HEK293 (cell line): Measurements from ENCODE around the gene PPP1CA.

Experiments used
- CTCF ChIA-PET: fragments of 350-600 bp; formaldehyde crosslinking; extraction: SDS; loops from one replicate; lab custom pipeline; 2021; ENCODE audit warnings: antibody characterized with exemption; lab: Yijun Ruan, JAX
- POLR2A ChIA-PET: fragments of 300-600 bp; formaldehyde crosslinking; extraction: SDS; loops from one replicate; lab custom pipeline; 2020; ENCODE audit warnings: antibody characterized with exemption, inconsistent platforms; lab: Yijun Ruan, JAX
- H3K27ac ChIP-seq: fragments of 200-500 bp; sonication (Bioruptor generic); 2 replicates; pipeline ENCODE4 v1.5.1; 2014; ENCODE audit warnings: low read depth, low read length, control low read depth, inconsistent platforms; ENCODE audit errors: extremely low read depth
- H3K36me3 ChIP-seq, 2 experiments: fragments of 200-500 bp in 1 of 2; sonication (Bioruptor generic) in 1 of 2; 1 replicate in 1 of 2; 2 replicates in 1 of 2; pipeline ENCODE4 v1.5.1; 2014 to 2017; ENCODE audit warnings: inconsistent platforms in 2 of 2, low read length in 2 of 2; ENCODE audit not compliant: control insufficient read depth in 2 of 2, insufficient read depth in 1 of 2
- H3K4me1 ChIP-seq: fragments of 200-500 bp; sonication (Bioruptor generic); 2 replicates; pipeline ENCODE4 v1.5.1; 2014; ENCODE audit warnings: mild to moderate bottlenecking, low read length, inconsistent platforms; ENCODE audit not compliant: control insufficient read depth, insufficient read depth
- H3K4me3 ChIP-seq: 2 replicates; pipeline ENCODE4 v1.5.1; 2011; ENCODE audit warnings: low read depth, mild to moderate bottlenecking, control low read depth, low read length, moderate library complexity
- H3K9me3 ChIP-seq: fragments of 200-500 bp; sonication (Bioruptor generic); 2 replicates; pipeline ENCODE4 v1.5.1; 2014; ENCODE audit warnings: low read depth, low read length, inconsistent platforms; ENCODE audit not compliant: control insufficient read depth, insufficient read depth
- KLF9 ChIP-seq: fragments of 450-650 bp; formaldehyde crosslinking; IDR thresholded peaks from 2 replicates; pipeline ENCODE4 v1.5.1; 2016; ENCODE audit warnings: missing biosample characterization, missing genetic modification characterization, low read depth
- OVOL3 ChIP-seq: fragments of 450-650 bp; formaldehyde crosslinking; IDR thresholded peaks from 2 replicates; pipeline ENCODE4 v1.5.1; 2016; ENCODE audit warnings: missing biosample characterization, missing genetic modification characterization
- SCRT2 ChIP-seq: fragments of 450-650 bp; formaldehyde crosslinking; IDR thresholded peaks from 2 replicates; pipeline ENCODE4 v1.5.1; 2016; ENCODE audit warnings: missing biosample characterization, missing genetic modification characterization
- SP2 ChIP-seq: fragments of 450-650 bp; formaldehyde crosslinking; IDR thresholded peaks from 2 replicates; pipeline ENCODE4 v1.5.1; 2016; ENCODE audit warnings: missing biosample characterization, missing genetic modification characterization
- SP3 ChIP-seq: fragments of 450-650 bp; formaldehyde crosslinking; IDR thresholded peaks from 2 replicates; pipeline ENCODE4 v1.5.1; 2016; ENCODE audit warnings: missing biosample characterization, missing genetic modification characterization
- SP7 ChIP-seq: fragments of 450-650 bp; formaldehyde crosslinking; IDR thresholded peaks from 2 replicates; pipeline ENCODE4 v1.5.1; 2016; ENCODE audit warnings: missing biosample characterization, missing genetic modification characterization
- WT1 ChIP-seq: fragments of 450-650 bp; formaldehyde crosslinking; IDR thresholded peaks from 2 replicates; pipeline ENCODE4 v1.5.1; 2016; ENCODE audit warnings: missing biosample characterization, missing genetic modification characterization
- YY1 ChIP-seq: fragments of 450-650 bp; formaldehyde crosslinking; IDR thresholded peaks from 2 replicates; pipeline ENCODE4 v1.5.1; 2018; ENCODE audit warnings: missing biosample characterization, missing genetic modification characterization
- YY2 ChIP-seq: fragments of 450-650 bp; formaldehyde crosslinking; IDR thresholded peaks from 2 replicates; pipeline ENCODE4 v1.5.1; 2016; ENCODE audit warnings: missing biosample characterization, missing genetic modification characterization
- ZBTB11 ChIP-seq: fragments of 450-650 bp; formaldehyde crosslinking; conservative IDR thresholded peaks from 2 replicates; pipeline ENCODE4 v1.5.1; 2016; ENCODE audit warnings: low read depth, missing biosample characterization, missing genetic modification characterization
- ZEB2 ChIP-seq: fragments of 450-650 bp; formaldehyde crosslinking; IDR thresholded peaks from 2 replicates; pipeline ENCODE4 v1.5.1; 2016; ENCODE audit warnings: missing biosample characterization, missing genetic modification characterization
- ZFP41 ChIP-seq: fragments of 450-650 bp; formaldehyde crosslinking; IDR thresholded peaks from 2 replicates; pipeline ENCODE4 v1.5.1; 2016; ENCODE audit warnings: missing biosample characterization, missing genetic modification characterization, borderline replicate concordance
- ZNF433 ChIP-seq: fragments of 450-650 bp; formaldehyde crosslinking; IDR thresholded peaks from 2 replicates; pipeline ENCODE4 v1.5.1; 2016; ENCODE audit warnings: missing biosample characterization, missing genetic modification characterization, low read depth
- ZNF658 ChIP-seq: fragments of 450-650 bp; formaldehyde crosslinking; IDR thresholded peaks from 2 replicates; pipeline ENCODE4; 2016; ENCODE audit warnings: missing biosample characterization, missing genetic modification characterization
- ZNF660 ChIP-seq: fragments of 450-650 bp; IDR thresholded peaks from 2 replicates; pipeline ENCODE4 v1.5.1; 2018; ENCODE audit warnings: missing biosample characterization, mild to moderate bottlenecking, missing genetic modification characterization
- ZSCAN16 ChIP-seq: fragments of 450-650 bp; formaldehyde crosslinking; IDR thresholded peaks from 2 replicates; pipeline ENCODE4 v1.5.1; 2016; ENCODE audit warnings: missing biosample characterization, missing genetic modification characterization
- ZXDB ChIP-seq: fragments of 450-650 bp; formaldehyde crosslinking; IDR thresholded peaks from 2 replicates; pipeline ENCODE4 v1.5.1; 2016; ENCODE audit warnings: missing biosample characterization, missing genetic modification characterization
- TF ChIP-seq, protein P1 (sequence below): fragments of 450-650 bp; formaldehyde crosslinking; IDR thresholded peaks from 2 replicates; pipeline ENCODE4 v1.5.1; 2016; ENCODE audit warnings: missing biosample characterization, missing genetic modification characterization, low read depth
- TF ChIP-seq, protein P2 (sequence below): fragments of 450-650 bp; formaldehyde crosslinking; IDR thresholded peaks from 2 replicates; pipeline ENCODE4 v1.5.1; 2016; ENCODE audit warnings: missing biosample characterization, missing genetic modification characterization
- TF ChIP-seq, protein P3 (sequence below): fragments of 450-650 bp; formaldehyde crosslinking; optimal IDR thresholded peaks from 2 replicates; pipeline ENCODE3; 2016; ENCODE audit warnings: missing biosample characterization, mild to moderate bottlenecking, missing genetic modification characterization
- TF ChIP-seq, protein P4 (sequence below): fragments of 450-650 bp; formaldehyde crosslinking; IDR thresholded peaks from 2 replicates; pipeline ENCODE4 v1.5.1; 2017; ENCODE audit warnings: missing biosample characterization, missing genetic modification characterization
- TF ChIP-seq, protein P5 (sequence below): fragments of 450-650 bp; formaldehyde crosslinking; IDR thresholded peaks from 2 replicates; pipeline ENCODE4 v1.5.1; 2017; ENCODE audit warnings: missing biosample characterization, missing genetic modification characterization

PPP1CA gene

DNA sequence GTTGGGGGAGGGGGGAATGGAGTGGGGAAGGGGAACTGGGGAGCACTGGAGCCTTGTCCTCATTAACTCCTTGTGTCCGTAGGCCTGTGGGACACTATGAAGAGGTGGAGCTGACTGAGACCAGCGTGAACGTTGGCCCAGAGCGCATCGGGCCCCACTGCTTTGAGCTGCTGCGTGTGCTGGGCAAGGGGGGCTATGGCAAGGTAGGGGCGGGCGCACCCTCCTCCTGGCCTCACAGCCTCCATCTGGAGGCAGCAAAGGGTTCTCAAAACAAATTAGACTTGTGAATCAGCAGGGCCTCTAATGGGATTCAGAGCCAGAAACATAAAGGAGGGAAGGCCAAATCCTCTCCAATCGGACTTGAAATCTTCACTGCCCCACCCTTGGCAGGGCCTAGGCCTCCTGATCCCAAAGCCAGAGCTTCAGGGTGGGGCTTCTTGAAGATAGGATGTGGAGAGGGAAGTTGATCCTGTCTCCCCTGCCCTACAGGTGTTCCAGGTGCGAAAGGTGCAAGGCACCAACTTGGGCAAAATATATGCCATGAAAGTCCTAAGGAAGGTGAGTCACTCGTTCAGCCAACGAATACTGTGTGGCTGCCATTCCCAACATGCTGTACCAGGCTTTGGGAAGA is 27.5 kb upstream of the PPP1CA start (continued):
- TF ChIP-seq, protein P1, sequence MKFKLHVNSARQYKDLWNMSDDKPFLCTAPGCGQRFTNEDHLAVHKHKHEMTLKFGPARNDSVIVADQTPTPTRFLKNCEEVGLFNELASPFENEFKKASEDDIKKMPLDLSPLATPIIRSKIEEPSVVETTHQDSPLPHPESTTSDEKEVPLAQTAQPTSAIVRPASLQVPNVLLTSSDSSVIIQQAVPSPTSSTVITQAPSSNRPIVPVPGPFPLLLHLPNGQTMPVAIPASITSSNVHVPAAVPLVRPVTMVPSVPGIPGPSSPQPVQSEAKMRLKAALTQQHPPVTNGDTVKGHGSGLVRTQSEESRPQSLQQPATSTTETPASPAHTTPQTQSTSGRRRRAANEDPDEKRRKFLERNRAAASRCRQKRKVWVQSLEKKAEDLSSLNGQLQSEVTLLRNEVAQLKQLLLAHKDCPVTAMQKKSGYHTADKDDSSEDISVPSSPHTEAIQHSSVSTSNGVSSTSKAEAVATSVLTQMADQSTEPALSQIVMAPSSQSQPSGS (tag by site-specific recombination) = no peak
- TF ChIP-seq YY1 (tag by site-specific recombination) (no peak), ZNF433 (tag by site-specific recombination) (no peak), OVOL3 (no peak), SCRT2 (tag by site-specific recombination) (0 out of 2 replicates have a peak, but pooled peaks have one; percentile 27), ZNF658 (no peak)

DNA sequence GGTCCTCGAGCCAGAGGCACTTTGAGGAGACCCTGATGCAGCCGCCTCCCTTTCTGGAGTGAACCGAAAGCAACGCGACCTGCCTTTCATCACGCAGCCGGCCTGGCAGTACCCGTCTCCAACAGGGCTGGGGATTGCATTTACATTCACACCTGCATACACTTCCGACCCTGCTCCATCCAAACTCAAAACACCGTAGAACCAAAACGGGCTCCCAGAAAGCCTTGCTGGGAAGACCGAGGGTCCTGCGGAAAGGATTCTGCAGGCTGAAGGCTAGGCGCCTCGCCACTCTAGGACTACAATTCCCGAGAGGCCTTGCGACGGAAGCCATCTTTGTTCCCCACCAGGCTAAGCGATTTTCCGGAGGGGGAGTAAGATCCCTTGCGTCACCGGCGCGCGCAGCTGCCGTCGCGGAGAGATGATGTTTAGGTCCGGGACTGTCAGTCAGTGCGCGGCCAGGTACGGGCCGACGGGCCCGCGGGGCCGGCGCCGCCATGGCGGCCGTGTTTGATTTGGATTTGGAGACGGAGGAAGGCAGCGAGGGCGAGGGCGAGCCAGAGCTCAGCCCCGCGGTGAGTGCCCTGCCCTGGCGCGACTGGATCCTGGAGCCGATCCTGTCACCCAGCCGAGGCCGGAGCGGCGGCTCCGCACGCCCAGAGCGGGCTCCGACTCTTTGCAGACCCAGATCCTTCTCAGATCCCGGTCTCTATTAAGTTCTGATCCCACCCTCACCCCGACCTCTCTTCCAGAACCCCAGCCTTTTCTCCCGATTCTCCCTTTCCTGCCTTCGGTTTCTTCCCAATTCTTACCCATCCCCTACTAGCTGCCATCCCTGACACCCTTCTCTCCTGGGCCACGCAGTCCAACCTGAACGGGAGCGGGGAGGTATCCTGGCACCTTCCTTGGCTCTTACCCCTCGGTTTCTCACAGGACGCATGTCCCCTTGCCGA is 26.7 kb upstream of the PPP1CA start, which contains the start of gene RPS6KB2:
RPS6KB2 (plus strand) TSS at position 443 of the 950 bp plus-strand sequence; CDS start at position 495, 52 bp downstream.
- peaks cover 5% of the 10 kb centered on the region; the same call in 1 of the 2 replicates for H3K4me1 ChIP-seq
- TF ChIP-seq WT1 (tag by site-specific recombination) (0 out of 2 replicates have a peak, but pooled peaks have one; percentile 27), SP3 (tag by site-specific recombination) (peak; percentile 75), SP2 (peak; percentile 56), ZSCAN16 (tag by site-specific recombination) (no peak), ZFP41 (tag by site-specific recombination) (no peak), YY2 (tag by site-specific recombination) (peak; percentile 90), ZEB2 (tag by site-specific recombination) (peak; percentile 84), SP7 (tag by site-specific recombination) (peak; percentile 59), KLF9 (tag by site-specific recombination) (0 out of 2 replicates have a peak, but pooled peaks have one; percentile 41), ZBTB11 (tag by site-specific recombination) (peak; percentile 50; the same call in 1 of the 2 replicates), ZNF660 (no peak), ZXDB (tag by site-specific recombination) (peak; percentile 78)
- TF ChIP-seq, protein P2, sequence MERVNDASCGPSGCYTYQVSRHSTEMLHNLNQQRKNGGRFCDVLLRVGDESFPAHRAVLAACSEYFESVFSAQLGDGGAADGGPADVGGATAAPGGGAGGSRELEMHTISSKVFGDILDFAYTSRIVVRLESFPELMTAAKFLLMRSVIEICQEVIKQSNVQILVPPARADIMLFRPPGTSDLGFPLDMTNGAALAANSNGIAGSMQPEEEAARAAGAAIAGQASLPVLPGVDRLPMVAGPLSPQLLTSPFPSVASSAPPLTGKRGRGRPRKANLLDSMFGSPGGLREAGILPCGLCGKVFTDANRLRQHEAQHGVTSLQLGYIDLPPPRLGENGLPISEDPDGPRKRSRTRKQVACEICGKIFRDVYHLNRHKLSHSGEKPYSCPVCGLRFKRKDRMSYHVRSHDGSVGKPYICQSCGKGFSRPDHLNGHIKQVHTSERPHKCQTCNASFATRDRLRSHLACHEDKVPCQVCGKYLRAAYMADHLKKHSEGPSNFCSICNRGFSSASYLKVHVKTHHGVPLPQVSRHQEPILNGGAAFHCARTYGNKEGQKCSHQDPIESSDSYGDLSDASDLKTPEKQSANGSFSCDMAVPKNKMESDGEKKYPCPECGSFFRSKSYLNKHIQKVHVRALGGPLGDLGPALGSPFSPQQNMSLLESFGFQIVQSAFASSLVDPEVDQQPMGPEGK (tag by site-specific recombination) = peak; percentile 61; the same call in 1 of the 2 replicates
- TF ChIP-seq, protein P3, sequence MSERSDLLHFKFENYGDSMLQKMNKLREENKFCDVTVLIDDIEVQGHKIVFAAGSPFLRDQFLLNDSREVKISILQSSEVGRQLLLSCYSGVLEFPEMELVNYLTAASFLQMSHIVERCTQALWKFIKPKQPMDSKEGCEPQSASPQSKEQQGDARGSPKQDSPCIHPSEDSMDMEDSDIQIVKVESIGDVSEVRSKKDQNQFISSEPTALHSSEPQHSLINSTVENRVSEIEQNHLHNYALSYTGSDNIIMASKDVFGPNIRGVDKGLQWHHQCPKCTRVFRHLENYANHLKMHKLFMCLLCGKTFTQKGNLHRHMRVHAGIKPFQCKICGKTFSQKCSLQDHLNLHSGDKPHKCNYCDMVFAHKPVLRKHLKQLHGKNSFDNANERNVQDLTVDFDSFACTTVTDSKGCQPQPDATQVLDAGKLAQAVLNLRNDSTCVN (tag by site-specific recombination) = peak; percentile 94
- TF ChIP-seq, protein P4, sequence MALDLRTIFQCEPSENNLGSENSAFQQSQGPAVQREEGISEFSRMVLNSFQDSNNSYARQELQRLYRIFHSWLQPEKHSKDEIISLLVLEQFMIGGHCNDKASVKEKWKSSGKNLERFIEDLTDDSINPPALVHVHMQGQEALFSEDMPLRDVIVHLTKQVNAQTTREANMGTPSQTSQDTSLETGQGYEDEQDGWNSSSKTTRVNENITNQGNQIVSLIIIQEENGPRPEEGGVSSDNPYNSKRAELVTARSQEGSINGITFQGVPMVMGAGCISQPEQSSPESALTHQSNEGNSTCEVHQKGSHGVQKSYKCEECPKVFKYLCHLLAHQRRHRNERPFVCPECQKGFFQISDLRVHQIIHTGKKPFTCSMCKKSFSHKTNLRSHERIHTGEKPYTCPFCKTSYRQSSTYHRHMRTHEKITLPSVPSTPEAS (tag by site-specific recombination) = no peak
- TF ChIP-seq, protein P5, sequence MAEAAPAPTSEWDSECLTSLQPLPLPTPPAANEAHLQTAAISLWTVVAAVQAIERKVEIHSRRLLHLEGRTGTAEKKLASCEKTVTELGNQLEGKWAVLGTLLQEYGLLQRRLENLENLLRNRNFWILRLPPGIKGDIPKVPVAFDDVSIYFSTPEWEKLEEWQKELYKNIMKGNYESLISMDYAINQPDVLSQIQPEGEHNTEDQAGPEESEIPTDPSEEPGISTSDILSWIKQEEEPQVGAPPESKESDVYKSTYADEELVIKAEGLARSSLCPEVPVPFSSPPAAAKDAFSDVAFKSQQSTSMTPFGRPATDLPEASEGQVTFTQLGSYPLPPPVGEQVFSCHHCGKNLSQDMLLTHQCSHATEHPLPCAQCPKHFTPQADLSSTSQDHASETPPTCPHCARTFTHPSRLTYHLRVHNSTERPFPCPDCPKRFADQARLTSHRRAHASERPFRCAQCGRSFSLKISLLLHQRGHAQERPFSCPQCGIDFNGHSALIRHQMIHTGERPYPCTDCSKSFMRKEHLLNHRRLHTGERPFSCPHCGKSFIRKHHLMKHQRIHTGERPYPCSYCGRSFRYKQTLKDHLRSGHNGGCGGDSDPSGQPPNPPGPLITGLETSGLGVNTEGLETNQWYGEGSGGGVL (tag by site-specific recombination) = no peak

More for the DNA sequence above, 26.7 kb upstream of the PPP1CA start, which contains the start of gene RPS6KB2:
- Histone ChIP-seq H3K4me3 (peak within 1 kb of the TSS; percentile 81), H3K36me3 (peaks cover 5 to 39% of the 10 kb centered on the region in 2 experiments; a peak in 2 of 3 replicates), H3K27ac (peak within 1 kb of the TSS; percentile 77), H3K9me3 (no peaks in the 10 kb centered on the region)
- POLR2A ChIA-PET = interaction anchor here (0.6 to 3.2 kb wide), 9 partner anchors 9 to 848 kb away, joined by 3 to 16 read pairs (median 4); partner anchors contain the start of genes CORO1B, PPP1CA and PTPRCAP
- CTCF ChIA-PET = interaction anchor here (0.6 to 0.7 kb wide), 3 partner anchors 15 to 72 kb away, joined by 3 to 4 read pairs (median 4); partner anchors contain the start of gene CORO1B
